SU-DHL-6 (cell line): ENCODE results near the gene ZSCAN25.
"Not testable (repeated sequence)": the region's sequence is repeated elsewhere in the genome, so short reads cannot be mapped to it uniquely, and the experiment has no call there.

Experiments
- H2AFZ ChIP-seq: fragments of 200-600 bp; sonication (generic); 2 replicates; pipeline ENCODE4 v1.6.1; 2014; ENCODE audit warnings: low read depth, mild to moderate bottlenecking, moderate library complexity, mixed read lengths, antibody characterized with exemption, low read length; ENCODE audit not compliant: severe bottlenecking
- H3F3A ChIP-seq: fragments of 200-600 bp; shearing (Covaris generic); 2 replicates; pipeline ENCODE4 v1.6.0; 2016; ENCODE audit warnings: antibody characterized with exemption, mild to moderate bottlenecking; ENCODE audit not compliant: insufficient read depth
- H3K27ac ChIP-seq: fragments of 200-600 bp; sonication (generic); 2 replicates; pipeline ENCODE4 v1.5.1; 2016; ENCODE audit warnings: low read depth, mild to moderate bottlenecking, low read length, moderate library complexity, mixed read lengths
- H3K27me3 ChIP-seq: fragments of 200-600 bp; sonication (generic), shearing (Covaris generic); 2 replicates; pipeline ENCODE4 v1.6.0; 2014; ENCODE audit warnings: mild to moderate bottlenecking, low read length
- H3K36me3 ChIP-seq: fragments of 200-600 bp; sonication (generic); 2 replicates; pipeline ENCODE4 v1.6.1; 2014; ENCODE audit warnings: mild to moderate bottlenecking, low read length, mixed read lengths
- H3K4me2 ChIP-seq: fragments of 300-600, 200-600 bp; shearing (Covaris generic), sonication (generic); 2 replicates; pipeline ENCODE4 v1.6.0; 2014; ENCODE audit warnings: low read length, low read depth, mild to moderate bottlenecking; ENCODE audit not compliant: poor library complexity, severe bottlenecking
- H3K4me3 ChIP-seq: fragments of 200-600 bp; sonication (generic); 2 replicates; pipeline ENCODE4 v1.5.1; 2014; ENCODE audit warnings: antibody characterized with exemption, low read length, mild to moderate bottlenecking, mixed read lengths; ENCODE audit not compliant: insufficient read depth, poor library complexity, severe bottlenecking
- H3K79me2 ChIP-seq: fragments of 200-600 bp; sonication (generic); 2 replicates; pipeline ENCODE4 v1.6.1; 2014; ENCODE audit warnings: mild to moderate bottlenecking, low read length, moderate library complexity; ENCODE audit not compliant: insufficient read depth
- H3K9ac ChIP-seq: fragments of 200-600 bp; sonication (generic); 2 replicates; pipeline ENCODE4 v1.7.0; 2014; ENCODE audit warnings: mild to moderate bottlenecking, low read length
- H3K9me2 ChIP-seq: fragments of 200-600 bp; sonication (generic); replicated peaks from 2 replicates; pipeline ENCODE4 v1.6.1; 2014; ENCODE audit warnings: low read length; ENCODE audit not compliant: insufficient read depth
- H3K9me3 ChIP-seq: fragments of 200-600 bp; sonication (generic); 2 replicates; pipeline ENCODE4 v1.6.1; 2014; ENCODE audit warnings: low read length, mixed read lengths; ENCODE audit not compliant: insufficient read depth
- H4K20me1 ChIP-seq: fragments of 200-600 bp; sonication (generic); 2 replicates; pipeline ENCODE4 v1.6.1; 2014; ENCODE audit warnings: low read depth, mild to moderate bottlenecking, antibody characterized with exemption, low read length, moderate library complexity, mixed read lengths
- CTCF ChIP-seq: fragments of 200-600 bp; sonication (generic); IDR thresholded peaks from one replicate; pipeline ENCODE4 v1.5.1; 2017; ENCODE audit warnings: antibody characterized with exemption, mild to moderate bottlenecking, low read length, moderate library complexity; ENCODE audit not compliant: insufficient read depth, poor library complexity, severe bottlenecking
- EZH2phosphoT487 ChIP-seq: fragments of 200-600 bp; sonication (generic), shearing (Covaris generic); conservative IDR thresholded peaks from 2 replicates; pipeline ENCODE4 v1.6.1; 2018; ENCODE audit warnings: mild to moderate bottlenecking, antibody characterized with exemption, low read length, moderate library complexity, mixed read lengths

The ZSCAN25 gene

GRCh38 chr7:99653754-99654153 lies 37.0 kb downstream of the ZSCAN25 start:
- no peaks in the 10 kb centered on the region for H4K20me1 ChIP-seq
- H3K4me3 ChIP-seq = no peak overlapping the region
- H3K27me3 ChIP-seq = no peaks in the 10 kb centered on the region
- H3K27ac ChIP-seq = no peak overlapping the region
- no peaks in the 10 kb centered on the region for H3F3A ChIP-seq
- H3K9me2 ChIP-seq = no peaks in the 10 kb centered on the region
- H3K9me3 ChIP-seq = no peaks in the 10 kb centered on the region
- H3K36me3 ChIP-seq = no peaks in the 10 kb centered on the region
- H3K79me2 ChIP-seq = no peaks in the 10 kb centered on the region
- no peak overlapping the region for H3K9ac ChIP-seq
- TF ChIP-seq CTCF = no peak
- TF ChIP-seq EZH2phosphoT487 = no peak
- H2AFZ ChIP-seq = no peak overlapping the region
- no peak overlapping the region for H3K4me2 ChIP-seq

GRCh38 chr7:99654626-99655025 lies 37.9 kb downstream of the ZSCAN25 start:
- H3K9me2 ChIP-seq, H3K9ac ChIP-seq, H3K4me3 ChIP-seq, H3K4me2 ChIP-seq, H3K27ac ChIP-seq, H3K79me2 ChIP-seq, H4K20me1 ChIP-seq, H3K36me3 ChIP-seq, H3K27me3 ChIP-seq, H3K9me3 ChIP-seq, H3F3A ChIP-seq, H2AFZ ChIP-seq: not testable (repeated sequence)

- not testable (repeated sequence) for H4K20me1 ChIP-seq, H3K27ac ChIP-seq, H3K4me3 ChIP-seq, H3K9me2 ChIP-seq, H3K9ac ChIP-seq, H3K4me2 ChIP-seq, H3F3A ChIP-seq, H3K79me2 ChIP-seq, H2AFZ ChIP-seq, H3K9me3 ChIP-seq, H3K27me3 ChIP-seq, H3K36me3 ChIP-seq
Measured at GRCh38 chr7:99657879-99658278, 41.1 kb downstream of the ZSCAN25 start.

GRCh38 chr7:99665312-99666012 lies 48.7 kb downstream of the ZSCAN25 start:
- Histone ChIP-seq H3K9me2 (no peaks in the 10 kb centered on the region), H3K27me3 (no peaks in the 10 kb centered on the region), H3K9me3 (no peaks in the 10 kb centered on the region), H3K36me3 (no peaks in the 10 kb centered on the region), H3F3A (no peaks in the 10 kb centered on the region), H3K9ac (no peak overlapping the region), H4K20me1 (no peaks in the 10 kb centered on the region), H2AFZ (no peak overlapping the region), H3K79me2 (no peaks in the 10 kb centered on the region), H3K4me2 (no peak overlapping the region), H3K27ac (no peak overlapping the region), H3K4me3 (no peak overlapping the region)
- TF ChIP-seq CTCF = no peak
- no peak for TF ChIP-seq EZH2phosphoT487
